HepG2 (cell line): ENCODE results near the gene GRK5. TPM values are rescaled to one million over a fixed set of nuclear protein-coding genes. Genes with fewer than 3 reads are reported as not detected.

Source experiments
- ARHGAP35 ChIP-seq: sonication (generic); formaldehyde crosslinking; IDR thresholded peaks from 2 replicates; pipeline ENCODE4 v1.9.0; 2022; ENCODE audit warnings: mild to moderate bottlenecking, inconsistent platforms, moderate library complexity, missing genetic modification reagents, borderline replicate concordance
- ATM ChIP-seq: fragments of 450-650 bp; IDR thresholded peaks from 2 replicates; pipeline ENCODE4 v1.7.1; 2017; ENCODE audit warnings: mild to moderate bottlenecking, borderline replicate concordance
- CCAR2 ChIP-seq: fragments of 200-400 bp; formaldehyde crosslinking; optimal IDR thresholded peaks from 2 replicates; pipeline ENCODE3; 2018; ENCODE audit warnings: low read depth, mild to moderate bottlenecking, low read length, moderate library complexity
- CENPT ChIP-seq: sonication (generic); formaldehyde crosslinking; IDR thresholded peaks from 2 replicates; pipeline ENCODE4 v1.8.0; 2022; ENCODE audit warnings: low read depth, mild to moderate bottlenecking, moderate library complexity, missing genetic modification reagents
- JUND ChIP-seq: sonication (generic); formaldehyde crosslinking; IDR thresholded peaks from 2 replicates; pipeline ENCODE4 v1.8.0; 2022; ENCODE audit warnings: mild to moderate bottlenecking, missing genetic modification reagents
- KDM6A ChIP-seq: IDR thresholded peaks from 2 replicates; pipeline ENCODE4 v1.6.1; 2016; ENCODE audit warnings: low read depth
- KLF11 ChIP-seq: IDR thresholded peaks from 2 replicates; pipeline ENCODE4 v1.6.1; 2016; ENCODE audit warnings: missing compliant biosample characterization
- KLF6 ChIP-seq: IDR thresholded peaks from 2 replicates; pipeline ENCODE4 v1.8.0; 2016; ENCODE audit warnings: missing biosample characterization, missing genetic modification reagents
- MAFK ChIP-seq, 2 experiments: IDR thresholded peaks in 1 of 2; conservative IDR thresholded peaks in 1 of 2; 2 replicates each; pipeline ENCODE4 v1.6.1; 2011; ENCODE audit warnings: improper control_type of control experiment in 2 of 2, low read length in 2 of 2
- NCOA2 ChIP-seq: sonication (generic); formaldehyde crosslinking; IDR thresholded peaks from 2 replicates; pipeline ENCODE4 v1.8.0; 2022; ENCODE audit warnings: inconsistent platforms
- SALL2 ChIP-seq: sonication (generic); formaldehyde crosslinking; IDR thresholded peaks from 2 replicates; pipeline ENCODE4 v1.8.1; 2023; ENCODE audit warnings: mild to moderate bottlenecking, missing genetic modification reagents, inconsistent platforms
- TBX2 ChIP-seq: sonication (generic); formaldehyde crosslinking; IDR thresholded peaks from 2 replicates; pipeline ENCODE4 v1.5.0; 2020; ENCODE audit warnings: missing genetic modification reagents, mild to moderate bottlenecking, borderline replicate concordance
- TCF7L2 ChIP-seq: IDR thresholded peaks from 2 replicates; pipeline ENCODE4 v1.6.1; 2011; ENCODE audit warnings: mild to moderate bottlenecking, low read depth, low read length, moderate library complexity
- U2AF1 ChIP-seq: fragments of 200-400 bp; formaldehyde crosslinking; optimal IDR thresholded peaks from 2 replicates; pipeline ENCODE3; 2017; ENCODE audit warnings: mild to moderate bottlenecking, low read depth, low read length
- ZBTB8A ChIP-seq: sonication (generic); formaldehyde crosslinking; IDR thresholded peaks from 2 replicates; pipeline ENCODE4 v1.4.0; 2020; ENCODE audit warnings: mild to moderate bottlenecking, low read depth, missing genetic modification reagents, borderline replicate concordance
- ZMAT3 ChIP-seq: sonication (generic); formaldehyde crosslinking; conservative IDR thresholded peaks from 2 replicates; pipeline ENCODE4 v1.7.0; 2021; ENCODE audit warnings: missing genetic modification reagents
- ZNF329 ChIP-seq: sonication (generic); formaldehyde crosslinking; IDR thresholded peaks from 2 replicates; pipeline ENCODE4 v1.9.0; 2021; ENCODE audit warnings: low read depth, mild to moderate bottlenecking, missing genetic modification reagents
- ZNF33A ChIP-seq: sonication (generic); formaldehyde crosslinking; IDR thresholded peaks from 2 replicates; pipeline ENCODE4 v1.5.1; 2020; ENCODE audit warnings: missing genetic modification reagents, mild to moderate bottlenecking, moderate library complexity, borderline replicate concordance
- ZNF343 ChIP-seq: sonication (generic); formaldehyde crosslinking; IDR thresholded peaks from 2 replicates; pipeline ENCODE4 v1.4.0; 2020; ENCODE audit warnings: mild to moderate bottlenecking, missing genetic modification reagents
- ZNF549 ChIP-seq: sonication (generic); formaldehyde crosslinking; IDR thresholded peaks from 2 replicates; pipeline ENCODE4 v1.5.0; 2020; ENCODE audit warnings: missing genetic modification reagents
- ZNF572 ChIP-seq: sonication (generic); formaldehyde crosslinking; IDR thresholded peaks from 2 replicates; pipeline ENCODE4 v1.5.1; 2020; ENCODE audit warnings: mild to moderate bottlenecking, missing genetic modification reagents
- polyA plus RNA-seq, 8 experiments: library from polyadenylated mRNA; depleted of rRNA in 3 of 8; stranded (reverse) in 7 of 8; unstranded in 1 of 8; fragments of >200 nt; fragmentation: Illumina TruSeq in 4 of 8; extraction: Trizol in 4 of 8; gene quantifications; 2 replicates each; pipeline versions ENCODE4 v1.2.1 to v1.2.3, GENCODE V29; 2011 to 2016; ENCODE audit warnings: low read depth in 4 of 8, missing spikeins in 1 of 8, mixed read lengths in 1 of 8; ENCODE audit not compliant: insufficient read depth in 1 of 8
- total RNA-seq, 5 experiments: library from RNA; depleted of rRNA; stranded (reverse); fragments of >200 nt; fragmentation: Illumina TruSeq; extraction: Trizol; gene quantifications; 2 replicates each; pipeline ENCODE4 v1.2.3, GENCODE V29; 2016; ENCODE audit warnings: low read depth in 1 of 5
- TF ChIP-seq, protein P1 (sequence below): sonication (generic); formaldehyde crosslinking; IDR thresholded peaks from 2 replicates; pipeline ENCODE4 v1.5.0; 2020; ENCODE audit warnings: mild to moderate bottlenecking, missing genetic modification reagents, moderate library complexity
- TF ChIP-seq, protein P2 (sequence below): sonication (generic); formaldehyde crosslinking; IDR thresholded peaks from 2 replicates; pipeline ENCODE4 v1.5.1; 2020; ENCODE audit warnings: missing genetic modification reagents, mild to moderate bottlenecking, borderline replicate concordance
- TF ChIP-seq, protein P3 (sequence below): conservative IDR thresholded peaks from 2 replicates; pipeline ENCODE4 v1.6.1; 2018; ENCODE audit warnings: missing genetic modification reagents
- TF ChIP-seq, protein P4 (sequence below): IDR thresholded peaks from 2 replicates; pipeline ENCODE4 v1.6.1; 2016; ENCODE audit warnings: mild to moderate bottlenecking

Gene GRK5
- total and polyA plus RNA-seq, 2 of the 13 experiments (the other 11 are each of a cell fraction or from before 2014, with no cell fraction given), result 10.4 to 12.6 TPM

DNA sequence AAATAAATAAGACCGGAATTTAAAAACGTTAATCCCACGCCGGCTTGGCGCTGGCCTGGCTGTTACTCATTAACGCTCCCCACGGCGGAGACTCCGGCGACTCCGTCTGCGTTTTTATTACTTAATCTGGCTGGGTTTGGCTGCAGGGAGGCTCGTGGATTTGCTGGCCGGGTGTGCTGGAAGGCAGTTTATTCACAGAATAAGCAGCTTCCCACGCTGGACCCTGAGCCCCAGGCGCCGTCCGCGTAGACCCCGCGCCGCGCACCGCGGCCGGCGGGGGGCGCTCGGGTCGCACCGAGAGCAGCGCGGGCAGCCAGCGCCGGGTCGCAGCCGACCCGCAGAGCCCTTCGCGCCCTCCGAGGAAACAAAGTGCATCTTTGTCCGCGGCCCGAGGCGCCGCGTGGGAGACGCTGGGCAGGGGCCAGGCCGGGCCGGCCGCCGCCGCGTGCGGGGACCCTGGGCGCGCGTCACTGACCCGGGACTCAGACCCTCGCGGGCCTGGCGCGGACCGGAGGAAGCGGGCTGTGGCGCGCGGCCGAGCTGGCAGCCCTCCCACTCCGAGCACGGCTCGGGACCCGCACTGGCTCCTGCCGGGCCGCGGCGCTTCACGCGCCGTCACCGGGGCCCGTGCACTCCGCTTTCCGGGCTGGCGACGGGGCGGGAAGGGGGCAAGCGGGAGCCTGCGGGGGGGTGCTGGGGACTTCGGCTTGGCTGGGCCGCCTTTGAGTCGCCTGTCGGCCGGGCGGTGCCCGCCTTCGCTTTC, 587 bp upstream of the GRK5 start (continued):
- TF ChIP-seq TCF7L2, result no peak
- no peak for TF ChIP-seq JUND (CRISPR knock-in tag)
- no peak for TF ChIP-seq ZNF329 (CRISPR knock-in tag)
- TF ChIP-seq NCOA2 (CRISPR knock-in tag), result no peak
- TF ChIP-seq ZMAT3 (CRISPR knock-in tag), result no peak; the same call in 1 of the 2 replicates
- no peak for TF ChIP-seq CENPT
- peak; percentile 58; the same call in 1 of the 2 replicates for TF ChIP-seq ZNF549
- TF ChIP-seq CCAR2, result no peak
- TF ChIP-seq, protein P1, sequence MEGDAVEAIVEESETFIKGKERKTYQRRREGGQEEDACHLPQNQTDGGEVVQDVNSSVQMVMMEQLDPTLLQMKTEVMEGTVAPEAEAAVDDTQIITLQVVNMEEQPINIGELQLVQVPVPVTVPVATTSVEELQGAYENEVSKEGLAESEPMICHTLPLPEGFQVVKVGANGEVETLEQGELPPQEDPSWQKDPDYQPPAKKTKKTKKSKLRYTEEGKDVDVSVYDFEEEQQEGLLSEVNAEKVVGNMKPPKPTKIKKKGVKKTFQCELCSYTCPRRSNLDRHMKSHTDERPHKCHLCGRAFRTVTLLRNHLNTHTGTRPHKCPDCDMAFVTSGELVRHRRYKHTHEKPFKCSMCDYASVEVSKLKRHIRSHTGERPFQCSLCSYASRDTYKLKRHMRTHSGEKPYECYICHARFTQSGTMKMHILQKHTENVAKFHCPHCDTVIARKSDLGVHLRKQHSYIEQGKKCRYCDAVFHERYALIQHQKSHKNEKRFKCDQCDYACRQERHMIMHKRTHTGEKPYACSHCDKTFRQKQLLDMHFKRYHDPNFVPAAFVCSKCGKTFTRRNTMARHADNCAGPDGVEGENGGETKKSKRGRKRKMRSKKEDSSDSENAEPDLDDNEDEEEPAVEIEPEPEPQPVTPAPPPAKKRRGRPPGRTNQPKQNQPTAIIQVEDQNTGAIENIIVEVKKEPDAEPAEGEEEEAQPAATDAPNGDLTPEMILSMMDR (CRISPR knock-in tag), result peak; percentile 64; the same call in 1 of the 2 replicates
- no peak for TF ChIP-seq ZNF343
- no peak for TF ChIP-seq MAFK (conservative IDR thresholded peaks at IDR 0.05 in 1 of 2, IDR thresholded peaks at IDR 0.05 in 1 of 2; ENCODE audit: low read length in 2 of 2)
- TF ChIP-seq TBX2 (CRISPR knock-in tag), result peak; percentile 30; the same call in 1 of the 2 replicates
- no peak for TF ChIP-seq ZBTB8A
- TF ChIP-seq ZNF33A, result no peak
- TF ChIP-seq SALL2, result peak; percentile 4; the same call in 1 of the 2 replicates
- TF ChIP-seq, protein P2, sequence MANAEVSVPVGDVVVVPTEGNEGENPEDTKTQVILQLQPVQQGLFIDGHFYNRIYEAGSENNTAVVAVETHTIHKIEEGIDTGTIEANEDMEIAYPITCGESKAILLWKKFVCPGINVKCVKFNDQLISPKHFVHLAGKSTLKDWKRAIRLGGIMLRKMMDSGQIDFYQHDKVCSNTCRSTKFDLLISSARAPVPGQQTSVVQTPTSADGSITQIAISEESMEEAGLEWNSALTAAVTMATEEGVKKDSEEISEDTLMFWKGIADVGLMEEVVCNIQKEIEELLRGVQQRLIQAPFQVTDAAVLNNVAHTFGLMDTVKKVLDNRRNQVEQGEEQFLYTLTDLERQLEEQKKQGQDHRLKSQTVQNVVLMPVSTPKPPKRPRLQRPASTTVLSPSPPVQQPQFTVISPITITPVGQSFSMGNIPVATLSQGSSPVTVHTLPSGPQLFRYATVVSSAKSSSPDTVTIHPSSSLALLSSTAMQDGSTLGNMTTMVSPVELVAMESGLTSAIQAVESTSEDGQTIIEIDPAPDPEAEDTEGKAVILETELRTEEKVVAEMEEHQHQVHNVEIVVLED (CRISPR knock-in tag), result no peak
- TF ChIP-seq ARHGAP35 (CRISPR knock-in tag), result 0 out of 2 replicates have a peak, but pooled peaks have one; percentile 7
- no peak for TF ChIP-seq ATM
- TF ChIP-seq KDM6A, result no peak
- TF ChIP-seq, protein P3, sequence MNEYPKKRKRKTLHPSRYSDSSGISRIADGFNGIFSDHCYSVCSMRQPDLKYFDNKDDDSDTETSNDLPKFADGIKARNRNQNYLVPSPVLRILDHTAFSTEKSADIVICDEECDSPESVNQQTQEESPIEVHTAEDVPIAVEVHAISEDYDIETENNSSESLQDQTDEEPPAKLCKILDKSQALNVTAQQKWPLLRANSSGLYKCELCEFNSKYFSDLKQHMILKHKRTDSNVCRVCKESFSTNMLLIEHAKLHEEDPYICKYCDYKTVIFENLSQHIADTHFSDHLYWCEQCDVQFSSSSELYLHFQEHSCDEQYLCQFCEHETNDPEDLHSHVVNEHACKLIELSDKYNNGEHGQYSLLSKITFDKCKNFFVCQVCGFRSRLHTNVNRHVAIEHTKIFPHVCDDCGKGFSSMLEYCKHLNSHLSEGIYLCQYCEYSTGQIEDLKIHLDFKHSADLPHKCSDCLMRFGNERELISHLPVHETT (CRISPR knock-in tag), result no peak
- TF ChIP-seq, protein P4, sequence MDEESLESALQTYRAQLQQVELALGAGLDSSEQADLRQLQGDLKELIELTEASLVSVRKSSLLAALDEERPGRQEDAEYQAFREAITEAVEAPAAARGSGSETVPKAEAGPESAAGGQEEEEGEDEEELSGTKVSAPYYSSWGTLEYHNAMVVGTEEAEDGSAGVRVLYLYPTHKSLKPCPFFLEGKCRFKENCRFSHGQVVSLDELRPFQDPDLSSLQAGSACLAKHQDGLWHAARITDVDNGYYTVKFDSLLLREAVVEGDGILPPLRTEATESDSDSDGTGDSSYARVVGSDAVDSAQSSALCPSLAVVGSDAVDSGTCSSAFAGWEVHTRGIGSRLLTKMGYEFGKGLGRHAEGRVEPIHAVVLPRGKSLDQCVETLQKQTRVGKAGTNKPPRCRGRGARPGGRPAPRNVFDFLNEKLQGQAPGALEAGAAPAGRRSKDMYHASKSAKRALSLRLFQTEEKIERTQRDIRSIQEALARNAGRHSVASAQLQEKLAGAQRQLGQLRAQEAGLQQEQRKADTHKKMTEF, result no peak; the same call in 1 of the 2 replicates
- TF ChIP-seq KLF11 (CRISPR knock-in tag), result no peak
- peak; percentile 61 for TF ChIP-seq U2AF1
- no peak for TF ChIP-seq ZNF572 (CRISPR knock-in tag)
- no peak for TF ChIP-seq KLF6 (CRISPR knock-in tag)
